SJCRH30 (cell line): ENCODE data around the gene KRTAP2-1. TPM values are rescaled to one million over a fixed set of nuclear protein-coding genes. Genes with fewer than 3 reads are reported as not detected.
"Not testable (repeated sequence)": the region's sequence is repeated elsewhere in the genome, so short reads cannot be mapped to it uniquely, and the experiment has no call there.

ENCODE experiments used
- DNase-seq, 2 experiments: peaks; one replicate each; pipeline ENCODE4 v3.0.0-alpha.2; 2015 to 2020
- H3K27ac ChIP-seq: fragments of 250-450 bp; sonication (Bioruptor Pico); 2 replicates; pipeline ENCODE4 v1.5.1; 2020; ENCODE audit warnings: mild to moderate bottlenecking, moderate library complexity
- H3K27me3 ChIP-seq: fragments of 250-450 bp; sonication (Bioruptor Pico); 2 replicates; pipeline ENCODE4 v1.5.1; 2020; ENCODE audit warnings: mild to moderate bottlenecking, moderate library complexity
- H3K36me3 ChIP-seq: fragments of 250-450 bp; sonication (Bioruptor Pico); 2 replicates; pipeline ENCODE4 v1.5.1; 2020; ENCODE audit warnings: mild to moderate bottlenecking, moderate library complexity
- H3K4me1 ChIP-seq: fragments of 250-450 bp; sonication (Bioruptor Pico); 2 replicates; pipeline ENCODE4 v1.5.1; 2020; ENCODE audit warnings: mild to moderate bottlenecking, moderate library complexity
- H3K4me3 ChIP-seq: fragments of 250-450 bp; sonication (Bioruptor Pico); 2 replicates; pipeline ENCODE4 v1.5.1; 2020; ENCODE audit warnings: mild to moderate bottlenecking, moderate library complexity
- H3K9me3 ChIP-seq: fragments of 250-450 bp; sonication (Bioruptor Pico); replicated peaks from 2 replicates; pipeline ENCODE4 v1.5.1; 2020; ENCODE audit warnings: mild to moderate bottlenecking, moderate library complexity
- total RNA-seq: library from RNA; depleted of rRNA; stranded (reverse); fragments of >200 nt; shearing (Covaris generic); gene quantifications from 2 replicates; pipeline ENCODE4 v1.2.3, GENCODE V29; 2014; rRNA removed

The KRTAP2-1 gene
- total RNA-seq, 1 experiment from 2014 or later, result not detected

GRCh38 chr17:41009936-41010335 lies 37.2 kb downstream of the KRTAP2-1 start:
- Histone ChIP-seq H3K27me3 (no peaks in the 10 kb centered on the region), H3K36me3 (no peaks in the 10 kb centered on the region)
- DNase-seq, result no peak

GRCh38 chr17:41009301-41009760 lies 37.8 kb downstream of the KRTAP2-1 start:
- H3K4me1 ChIP-seq, result peaks cover 17% of the 10 kb centered on the region
- H3K27me3 ChIP-seq, result no peaks in the 10 kb centered on the region
- no peak overlapping the region for H3K4me3 ChIP-seq
- no peaks in the 10 kb centered on the region for H3K36me3 ChIP-seq
- H3K27ac ChIP-seq, result no peak overlapping the region
- no peak for DNase-seq
- no peaks in the 10 kb centered on the region for H3K9me3 ChIP-seq

More at GRCh38 chr17:41009936-41010335, 37.2 kb downstream of the KRTAP2-1 start:
- H3K4me3 ChIP-seq, result no peak overlapping the region
- no peaks in the 10 kb centered on the region for H3K9me3 ChIP-seq
- H3K4me1 ChIP-seq, result peaks cover 17% of the 10 kb centered on the region
- no peak overlapping the region for H3K27ac ChIP-seq

GRCh38 chr17:41008811-41009210 lies 38.3 kb downstream of the KRTAP2-1 start, which contains the start of gene KRTAP3-1:
TSS of gene KRTAP3-1 (minus strand) at chr17:41009128. CDS start at chr17:41009074, 54 bp downstream.
- peaks cover 13% of the 10 kb centered on the region for H3K4me1 ChIP-seq
- H3K36me3 ChIP-seq, result no peaks in the 10 kb centered on the region
- no peak within 1 kb of the TSS for H3K27ac ChIP-seq
- no peaks in the 10 kb centered on the region for H3K27me3 ChIP-seq
- H3K4me3 ChIP-seq, result no peak within 1 kb of the TSS
- DNase-seq, result no peak
- H3K9me3 ChIP-seq, result no peaks in the 10 kb centered on the region

- H3K4me3 ChIP-seq, result no peak overlapping the region
- no peak overlapping the region for H3K27ac ChIP-seq
- no peaks in the 10 kb centered on the region for H3K27me3 ChIP-seq
These were observed 42.7 kb downstream of the KRTAP2-1 start for GRCh38 chr17:41004397-41004796.

GRCh38 chr17:41003926-41004325 lies 43.2 kb downstream of the KRTAP2-1 start:
- H3K9me3 ChIP-seq, result no peaks in the 10 kb centered on the region
- H3K4me1 ChIP-seq, result no peaks in the 10 kb centered on the region
- H3K27me3 ChIP-seq, result no peaks in the 10 kb centered on the region
- H3K36me3 ChIP-seq, result no peaks in the 10 kb centered on the region
- no peak for DNase-seq
- H3K4me3 ChIP-seq, result no peak overlapping the region
- no peak overlapping the region for H3K27ac ChIP-seq

More at GRCh38 chr17:41004397-41004796, 42.7 kb downstream of the KRTAP2-1 start:
- Histone ChIP-seq H3K9me3 (no peaks in the 10 kb centered on the region), H3K36me3 (no peaks in the 10 kb centered on the region), H3K4me1 (no peaks in the 10 kb centered on the region; the same call in 1 of the 2 replicates)
- no peak for DNase-seq

GRCh38 chr17:41002814-41003213 lies 44.3 kb downstream of the KRTAP2-1 start:
- H3K27me3 ChIP-seq, result no peaks in the 10 kb centered on the region
- H3K4me1 ChIP-seq, result no peaks in the 10 kb centered on the region
- no peak for DNase-seq
- no peaks in the 10 kb centered on the region for H3K36me3 ChIP-seq
- no peak overlapping the region for H3K27ac ChIP-seq
- H3K9me3 ChIP-seq, result no peaks in the 10 kb centered on the region
- H3K4me3 ChIP-seq, result no peak overlapping the region

GRCh38 chr17:41001795-41002194 lies 45.3 kb downstream of the KRTAP2-1 start:
- H3K27ac ChIP-seq, result no peak overlapping the region
- H3K4me3 ChIP-seq, result no peak overlapping the region
- H3K4me1 ChIP-seq, result no peaks in the 10 kb centered on the region
- H3K27me3 ChIP-seq, result no peaks in the 10 kb centered on the region
- no peak for DNase-seq
- H3K9me3 ChIP-seq, result no peaks in the 10 kb centered on the region
- no peaks in the 10 kb centered on the region for H3K36me3 ChIP-seq

GRCh38 chr17:40999563-40999962 lies 47.6 kb downstream of the KRTAP2-1 start, which contains the start of gene KRTAP3-2:
TSS of gene KRTAP3-2 (minus strand) at chr17:40999906. CDS start at chr17:40999853, 53 bp downstream.
- H3K9me3 ChIP-seq, H3K4me3 ChIP-seq, H3K36me3 ChIP-seq, H3K27me3 ChIP-seq, DNase-seq, H3K4me1 ChIP-seq, H3K27ac ChIP-seq: not testable (repeated sequence)

- Histone ChIP-seq H3K4me3 (no peak overlapping the region), H3K36me3 (no peaks in the 10 kb centered on the region), H3K4me1 (peaks cover 6% of the 10 kb centered on the region; the same call in 1 of the 2 replicates), H3K9me3 (no peaks in the 10 kb centered on the region), H3K27me3 (no peaks in the 10 kb centered on the region), H3K27ac (no peak overlapping the region)
- DNase-seq, result no peak
These were observed 49.8 kb downstream of the KRTAP2-1 start for GRCh38 chr17:40997361-40997760.

- Histone ChIP-seq H3K36me3 (no peaks in the 10 kb centered on the region), H3K9me3 (no peaks in the 10 kb centered on the region)
- no peak for DNase-seq
These were observed 50.3 kb downstream of the KRTAP2-1 start for GRCh38 chr17:40996829-40997228.

More at GRCh38 chr17:40996829-40997228, 50.3 kb downstream of the KRTAP2-1 start:
- Histone ChIP-seq H3K4me3 (no peak overlapping the region), H3K27ac (no peak overlapping the region), H3K27me3 (no peaks in the 10 kb centered on the region), H3K4me1 (peaks cover 6% of the 10 kb centered on the region; the same call in 1 of the 2 replicates)

Other genes with a start within 250 kb of the KRTAP2-1 start
- gene KRT28, start 247.4 kb downstream of the KRTAP2-1 start, total RNA-seq, result 0.20 TPM in 1 of 2 replicates, not detected in the other
- gene KRT10, start 224.7 kb downstream of the KRTAP2-1 start, total RNA-seq, result 20.4 and 22.5 TPM in 2 replicates
- not detected in 2 replicates for gene KRT12, start 180.1 kb downstream of the KRTAP2-1 start, total RNA-seq
- gene KRT20, start 162.1 kb downstream of the KRTAP2-1 start, total RNA-seq, result 0.08 and 0.28 TPM in 2 replicates
- gene KRT23, start 109.7 kb downstream of the KRTAP2-1 start, total RNA-seq, result not detected in 2 replicates
- not detected in 2 replicates for gene KRT39, start 80.4 kb downstream of the KRTAP2-1 start, total RNA-seq
- not detected in 2 replicates for gene KRT40, start 63.0 kb downstream of the KRTAP2-1 start, total RNA-seq
- gene KRTAP3-3, start 53.2 kb downstream of the KRTAP2-1 start, total RNA-seq, result not detected in 2 replicates
- not detected in 2 replicates for gene KRTAP3-2, start 47.4 kb downstream of the KRTAP2-1 start, total RNA-seq
- not detected in 2 replicates for gene KRTAP3-1, start 38.2 kb downstream of the KRTAP2-1 start, total RNA-seq
- gene KRTAP1-5, start 20.1 kb downstream of the KRTAP2-1 start, total RNA-seq, result not detected in 2 replicates
- not detected in 2 replicates for gene KRTAP1-4, start 17.1 kb downstream of the KRTAP2-1 start, total RNA-seq
- not detected in 2 replicates for gene KRTAP1-3, start 12.4 kb downstream of the KRTAP2-1 start, total RNA-seq
- gene KRTAP1-1, start 5.9 kb downstream of the KRTAP2-1 start, total RNA-seq, result not detected in 2 replicates
- gene KRTAP2-2, start 7.9 kb upstream of the KRTAP2-1 start, total RNA-seq, result not detected in 2 replicates
- gene KRTAP2-3, start 12.8 kb upstream of the KRTAP2-1 start, total RNA-seq, result not detected in 2 replicates
- gene KRTAP2-4, start 18.6 kb upstream of the KRTAP2-1 start, total RNA-seq, result not detected in 2 replicates
- gene KRTAP4-7, start 36.8 kb upstream of the KRTAP2-1 start, total RNA-seq, result 0.18 TPM in 1 of 2 replicates, not detected in the other
- gene KRTAP4-8, start 50.8 kb upstream of the KRTAP2-1 start, total RNA-seq, result not detected in 2 replicates
- gene KRTAP4-16, start 54.9 kb upstream of the KRTAP2-1 start, total RNA-seq, result not detected in 2 replicates
- not detected in 2 replicates for gene KRTAP4-9, start 58.1 kb upstream of the KRTAP2-1 start, total RNA-seq
- not detected in 2 replicates for gene KRTAP4-11, start 71.1 kb upstream of the KRTAP2-1 start, total RNA-seq
- 0.22 TPM in 1 of 2 replicates, not detected in the other for gene KRTAP4-12, start 76.9 kb upstream of the KRTAP2-1 start, total RNA-seq
- not detected in 2 replicates for gene KRTAP4-6, start 93.2 kb upstream of the KRTAP2-1 start, total RNA-seq
- gene KRTAP4-5, start 102.5 kb upstream of the KRTAP2-1 start, total RNA-seq, result not detected in 2 replicates
- not detected in 2 replicates for gene KRTAP4-4, start 113.4 kb upstream of the KRTAP2-1 start, total RNA-seq
- not detected in 2 replicates for gene KRTAP4-3, start 120.9 kb upstream of the KRTAP2-1 start, total RNA-seq
- gene KRTAP4-2, start 130.9 kb upstream of the KRTAP2-1 start, total RNA-seq, result 0.14 TPM in 1 of 2 replicates, not detected in the other
- not detected in 2 replicates for gene KRTAP4-1, start 137.6 kb upstream of the KRTAP2-1 start, total RNA-seq
- not detected in 2 replicates for gene KRTAP9-1, start 142.6 kb upstream of the KRTAP2-1 start, total RNA-seq
- not detected in 2 replicates for gene KRTAP9-2, start 179.3 kb upstream of the KRTAP2-1 start, total RNA-seq
- gene KRTAP9-3, start 185.1 kb upstream of the KRTAP2-1 start, total RNA-seq, result not detected in 2 replicates
- gene KRTAP9-8, start 190.7 kb upstream of the KRTAP2-1 start, total RNA-seq, result not detected in 2 replicates
- 0.10 TPM in 1 of 2 replicates, not detected in the other for gene KRTAP9-4, start 202.4 kb upstream of the KRTAP2-1 start, total RNA-seq
- not detected in 2 replicates for gene KRTAP9-9, start 208.1 kb upstream of the KRTAP2-1 start, total RNA-seq
- not detected in 2 replicates for gene KRTAP9-6, start 218.1 kb upstream of the KRTAP2-1 start, total RNA-seq
- gene KRTAP9-7, start 228.4 kb upstream of the KRTAP2-1 start, total RNA-seq, result not detected in 2 replicates